ENCODE measurements around the gene ZNF808.
"Not testable (repeated sequence)": the region's sequence is repeated elsewhere in the genome, so short reads cannot be mapped to it uniquely, and the experiment has no call there.

ZNF808 gene

GRCh38 chr19:52527134-52527955 lies at the start of gene ZNF808:
Gene ZNF808 (plus strand): TSS chr19:52527668. CDS start chr19:52543285, 15,617 bp downstream.
- DNase-seq, result peak; percentile 96

GRCh38 chr19:52484111-52484743 lies 43.2 kb upstream of the ZNF808 start:
- not testable (repeated sequence) for DNase-seq

- DNase-seq, result not testable (repeated sequence)
Observed at GRCh38 chr19:52485064-52485463, 42.4 kb upstream of the ZNF808 start.

- DNase-seq, result not testable (repeated sequence)
Observed at GRCh38 chr19:52485561-52486240, 41.8 kb upstream of the ZNF808 start.

- peak; percentile 62 for DNase-seq
Observed at GRCh38 chr19:52492201-52492993, 35.1 kb upstream of the ZNF808 start.

- no peak for DNase-seq
Observed at GRCh38 chr19:52492994-52493470, 34.4 kb upstream of the ZNF808 start.

- no peak for DNase-seq
Observed at GRCh38 chr19:52494518-52494917, 33.0 kb upstream of the ZNF808 start.

GRCh38 chr19:52498571-52498970 lies 28.9 kb upstream of the ZNF808 start:
- no peak for DNase-seq

- DNase-seq, result not testable (repeated sequence)
Observed at GRCh38 chr19:52500474-52500873, 27.0 kb upstream of the ZNF808 start.

- not testable (repeated sequence) for DNase-seq
Observed at GRCh38 chr19:52500991-52501390, 26.5 kb upstream of the ZNF808 start.

GRCh38 chr19:52507266-52507665 lies 20.2 kb upstream of the ZNF808 start:
- DNase-seq, result no peak

GRCh38 chr19:52516191-52516590 lies 11.3 kb upstream of the ZNF808 start:
- DNase-seq, result no peak

GRCh38 chr19:52518646-52519045 lies 8.8 kb upstream of the ZNF808 start:
- no peak for DNase-seq

GRCh38 chr19:52519175-52519574 lies 8.3 kb upstream of the ZNF808 start:
- DNase-seq, result not testable (repeated sequence)

GRCh38 chr19:52520013-52520412 lies 7.5 kb upstream of the ZNF808 start:
- DNase-seq, result no peak

- DNase-seq, result no peak
Observed at GRCh38 chr19:52522551-52522950, 4.9 kb upstream of the ZNF808 start.

- DNase-seq, result no peak
Observed at GRCh38 chr19:52524086-52524485, 3.4 kb upstream of the ZNF808 start.

- DNase-seq, result no peak
Observed at GRCh38 chr19:52527956-52528351, 486 bp downstream of the ZNF808 start.

- no peak for DNase-seq
Observed at GRCh38 chr19:52532480-52532879, 5.0 kb downstream of the ZNF808 start.

GRCh38 chr19:52533901-52534300 lies 6.4 kb downstream of the ZNF808 start:
- DNase-seq, result no peak

- not testable (repeated sequence) for DNase-seq
Observed at GRCh38 chr19:52535385-52535770, 7.9 kb downstream of the ZNF808 start.

GRCh38 chr19:52535771-52536447 lies 8.4 kb downstream of the ZNF808 start:
- DNase-seq, result peak; percentile 91
